H1 (cell line): Measurements from ENCODE around the gene CTNNBL1. TPM values are rescaled to one million over a fixed set of nuclear protein-coding genes. Genes with fewer than 3 reads are reported as not detected.

Experiments used
- CEBPB ChIP-seq: IDR thresholded peaks from 2 replicates; pipeline ENCODE4 v1.6.1; 2012; ENCODE audit warnings: low read depth, low read length
- EZH2 ChIP-seq: fragments of 200-600 bp; sonication (generic); IDR thresholded peaks from 2 replicates; pipeline ENCODE4 v1.7.1; 2012; ENCODE audit warnings: low read depth, mild to moderate bottlenecking, moderate library complexity, low read length, inconsistent platforms; ENCODE audit not compliant: severe bottlenecking
- HDAC6 ChIP-seq: IDR thresholded peaks from one replicate; pipeline ENCODE4 v1.7.1; 2012; ENCODE audit warnings: low read depth, mild to moderate bottlenecking, inconsistent platforms, low read length, moderate library complexity
- POLR2AphosphoS5 ChIP-seq: IDR thresholded peaks from 2 replicates; pipeline ENCODE4 v1.6.1; 2011; ENCODE audit warnings: low read depth, low read length
- TAF1 ChIP-seq: IDR thresholded peaks from 2 replicates; pipeline ENCODE4 v1.6.1; 2011; ENCODE audit warnings: mild to moderate bottlenecking, low read depth, low read length
- USF2 ChIP-seq: IDR thresholded peaks from 2 replicates; pipeline ENCODE4 v1.6.1; 2011; ENCODE audit warnings: low read length, improper control_type of control experiment
- polyA plus RNA-seq, 7 experiments: library from polyadenylated mRNA; depleted of rRNA in 3 of 7; stranded (reverse) in 5 of 7; unstranded in 2 of 7; fragments of >200 nt in 5 of 7; fragments of 200-250 nt in 2 of 7; gene quantifications; 1 replicate in 5 of 7; 2 replicates in 1 of 7; 4 replicates in 1 of 7; pipeline versions ENCODE4 v1.2.1 to v1.2.3, GENCODE V29; 2011 to 2013; ENCODE audit warnings: missing spikeins in 2 of 7, mixed read lengths in 2 of 7
- total RNA-seq: library from RNA; stranded (reverse); fragmentation: NEBNext Ultra II Directional; extraction: Animal tissue kit (Norgen Biotek cat#: 25700); gene quantifications from 2 replicates; pipeline ENCODE4 v1.2.1, GENCODE V29; 2021

The CTNNBL1 gene
- total and polyA plus RNA-seq, 2 of the 8 experiments (the other 6 are each of a cell fraction or from before 2014, with no cell fraction given), result 19.6 to 81.6 TPM

GRCh38 chr20:37836926-37837325 is 143.1 kb downstream of the CTNNBL1 start (continued):
- TF ChIP-seq CEBPB (no peak), USF2 (no peak), EZH2 (no peak), HDAC6 (no peak), POLR2AphosphoS5 (no peak), TAF1 (no peak)
- TF ChIP-seq, all 59 proteins: peak for 0
